GM19438 (cell line): ENCODE data around the gene PREX1.

Experiments
- ATAC-seq: cut with Tn5 transposase; IDR thresholded peaks from one replicate; pipeline ENCODE4 v1.9.1; 2021; ENCODE audit warnings: low read depth; ENCODE audit not compliant: unreplicated experiment

Gene PREX1

GRCh38 chr20:48797275-48797825, 30.4 kb downstream of the PREX1 start:
- ATAC-seq, result no peak

GRCh38 chr20:48795732-48796131, 32.1 kb downstream of the PREX1 start:
- no peak for ATAC-seq

GRCh38 chr20:48794816-48795457, 32.9 kb downstream of the PREX1 start:
- no peak for ATAC-seq

GRCh38 chr20:48794360-48794759, 33.4 kb downstream of the PREX1 start:
- no peak for ATAC-seq

- no peak for ATAC-seq
These were observed 34.0 kb downstream of the PREX1 start for GRCh38 chr20:48793776-48794175.

GRCh38 chr20:48791666-48792071, 36.1 kb downstream of the PREX1 start:
- ATAC-seq, result no peak

- no peak for ATAC-seq
These were observed 36.8 kb downstream of the PREX1 start for GRCh38 chr20:48791014-48791413.

- ATAC-seq, result no peak
These were observed 37.3 kb downstream of the PREX1 start for GRCh38 chr20:48790473-48791003.

GRCh38 chr20:48789781-48790472, 37.9 kb downstream of the PREX1 start:
- ATAC-seq, result no peak

- peak; percentile 12 for ATAC-seq
These were observed 38.6 kb downstream of the PREX1 start for GRCh38 chr20:48789185-48789668.

- ATAC-seq, result peak; percentile 66
These were observed 39.2 kb downstream of the PREX1 start for GRCh38 chr20:48788486-48789072.

GRCh38 chr20:48787861-48788375, 39.9 kb downstream of the PREX1 start:
- no peak for ATAC-seq

- no peak for ATAC-seq
These were observed 40.7 kb downstream of the PREX1 start for GRCh38 chr20:48786951-48787705.

- ATAC-seq, result no peak
These were observed 42.0 kb downstream of the PREX1 start for GRCh38 chr20:48785801-48786200.

GRCh38 chr20:48785256-48785655, 42.5 kb downstream of the PREX1 start:
- ATAC-seq, result no peak

GRCh38 chr20:48784273-48784641, 43.5 kb downstream of the PREX1 start:
- ATAC-seq, result no peak

- ATAC-seq, result no peak
These were observed 44.1 kb downstream of the PREX1 start for GRCh38 chr20:48783533-48784272.

- ATAC-seq, result no peak
These were observed 44.9 kb downstream of the PREX1 start for GRCh38 chr20:48782901-48783308.

- ATAC-seq, result no peak
These were observed 45.7 kb downstream of the PREX1 start for GRCh38 chr20:48782053-48782452.

- no peak for ATAC-seq
These were observed 46.2 kb downstream of the PREX1 start for GRCh38 chr20:48781634-48782033.
